ENCODE measurements around the gene CABLES1.
A peak's percentile ranks its signal among the peaks of the same experiment; 100 is the strongest.

Gene CABLES1

GRCh38 chr18:23162473-23162872 lies 27.2 kb downstream of the CABLES1 start:
- no peak for DNase-seq (ENCODE audit: low read depth)
- TF ChIP-seq CTCF (conservative IDR thresholded peaks at IDR 0.05; ENCODE audit: low read depth, low read length) = no peak
- no peak overlapping the region for H3K4me3 ChIP-seq (ENCODE audit: low read depth, low read length)

- DNase-seq (ENCODE audit: low read depth) = no peak
These were observed 28.7 kb downstream of the CABLES1 start for GRCh38 chr18:23163786-23164533.

GRCh38 chr18:23165271-23166068 lies 30.2 kb downstream of the CABLES1 start:
- no peak for TF ChIP-seq CTCF (conservative IDR thresholded peaks at IDR 0.05; ENCODE audit: low read depth, low read length)
- no peak for DNase-seq (ENCODE audit: low read depth)
- H3K4me3 ChIP-seq (ENCODE audit: low read depth, low read length) = no peak overlapping the region

More at GRCh38 chr18:23163786-23164533, 28.7 kb downstream of the CABLES1 start:
- TF ChIP-seq CTCF (conservative IDR thresholded peaks at IDR 0.05; ENCODE audit: low read depth, low read length) = no peak
- no peak overlapping the region for H3K4me3 ChIP-seq (ENCODE audit: low read depth, low read length)

- peak; percentile 56 for DNase-seq (ENCODE audit: low read depth)
- no peak overlapping the region for H3K4me3 ChIP-seq (ENCODE audit: low read depth, low read length)
- no peak for TF ChIP-seq CTCF (conservative IDR thresholded peaks at IDR 0.05; ENCODE audit: low read depth, low read length)
These were observed 31.7 kb downstream of the CABLES1 start for GRCh38 chr18:23166891-23167541.

GRCh38 chr18:23169673-23170044 lies 34.4 kb downstream of the CABLES1 start:
- DNase-seq (ENCODE audit: low read depth) = no peak
- TF ChIP-seq CTCF (conservative IDR thresholded peaks at IDR 0.05; ENCODE audit: low read depth, low read length) = no peak
- no peak overlapping the region for H3K4me3 ChIP-seq (ENCODE audit: low read depth, low read length)

- no peak overlapping the region for H3K4me3 ChIP-seq (ENCODE audit: low read depth, low read length)
- DNase-seq (ENCODE audit: low read depth) = no peak
- no peak for TF ChIP-seq CTCF (conservative IDR thresholded peaks at IDR 0.05; ENCODE audit: low read depth, low read length)
These were observed 34.9 kb downstream of the CABLES1 start for GRCh38 chr18:23170137-23170536.
